ENCODE measurements around the gene CNN3.

DNA sequence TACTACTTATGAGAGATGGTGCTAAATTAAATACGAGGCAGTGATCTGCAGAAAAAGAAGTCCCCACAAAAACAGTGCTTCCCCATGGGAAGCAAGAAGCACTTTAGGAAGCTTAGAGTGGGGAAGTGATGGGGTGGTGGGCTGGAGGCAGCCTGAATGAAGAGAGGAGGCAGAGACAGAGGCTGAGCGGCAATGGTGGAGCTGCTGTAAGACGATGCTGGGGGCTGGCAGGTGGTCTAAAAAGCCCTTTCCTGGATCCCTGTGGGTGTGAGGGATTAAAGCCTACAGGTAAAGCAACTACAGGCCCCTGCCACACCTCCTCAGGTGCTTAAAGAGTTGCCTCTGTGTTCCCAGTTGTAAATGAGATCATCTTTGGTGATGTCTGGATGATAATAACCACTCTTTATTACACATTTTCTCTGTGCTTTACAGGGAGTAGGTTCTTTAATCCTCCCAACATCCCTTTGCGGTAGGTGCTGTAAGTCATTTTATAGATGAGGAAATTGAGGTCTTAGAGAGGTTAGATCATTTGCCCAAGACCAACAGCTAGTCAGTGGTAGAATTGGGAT, 39.2 kb downstream of the CNN3 start:
- TF ChIP-seq CHD1 (IDR thresholded peaks at IDR 0.05; ENCODE audit: low read depth, low read length) (no peak), SMC3 (IDR thresholded peaks at IDR 0.05; ENCODE audit: low read depth, low read length) (no peak), CTCF (conservative IDR thresholded peaks at IDR 0.05; ENCODE audit: low read depth, low read length) (no peak), POLR2A (IDR thresholded peaks at IDR 0.05; ENCODE audit: low read depth, low read length) (no peak), CEBPB (IDR thresholded peaks at IDR 0.05; ENCODE audit: low read depth, low read length) (no peak), MAZ (IDR thresholded peaks at IDR 0.05; ENCODE audit: borderline replicate concordance, low read depth, low read length) (no peak), MAFK (IDR thresholded peaks at IDR 0.05; ENCODE audit: low read depth, low read length) (no peak), MXI1 (IDR thresholded peaks at IDR 0.05; ENCODE audit: borderline replicate concordance, low read depth, low read length) (no peak), RCOR1 (IDR thresholded peaks at IDR 0.05; ENCODE audit: insufficient replicate concordance, low read length) (no peak), RAD21 (IDR thresholded peaks at IDR 0.05; ENCODE audit: low read length) (no peak)
- TF ChIP-seq, protein P1, sequence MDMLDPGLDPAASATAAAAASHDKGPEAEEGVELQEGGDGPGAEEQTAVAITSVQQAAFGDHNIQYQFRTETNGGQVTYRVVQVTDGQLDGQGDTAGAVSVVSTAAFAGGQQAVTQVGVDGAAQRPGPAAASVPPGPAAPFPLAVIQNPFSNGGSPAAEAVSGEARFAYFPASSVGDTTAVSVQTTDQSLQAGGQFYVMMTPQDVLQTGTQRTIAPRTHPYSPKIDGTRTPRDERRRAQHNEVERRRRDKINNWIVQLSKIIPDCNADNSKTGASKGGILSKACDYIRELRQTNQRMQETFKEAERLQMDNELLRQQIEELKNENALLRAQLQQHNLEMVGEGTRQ (IDR thresholded peaks at IDR 0.05; ENCODE audit: low read depth, low read length) = no peak

Measured in IMR-90 (cell line).